Activated CD4-positive, alpha-beta T cell treated with anti-CD3 and anti-CD28 coated beads, Interleukin-2, Interleukin-4, amounts not matched to agents 100 ng/mL and 50 ng/mL, durations not matched to agents 16 hours and 8 hours (primary cell): ENCODE results near the gene FBF1.
"Not testable (repeated sequence)": the region's sequence is repeated elsewhere in the genome, so short reads cannot be mapped to it uniquely, and the experiment has no call there.

Experiments
- DNase-seq: peaks from one replicate; pipeline ENCODE4 v3.0.0-alpha.2; 2020; ENCODE audit warnings: low spot score

FBF1 gene, protein sequence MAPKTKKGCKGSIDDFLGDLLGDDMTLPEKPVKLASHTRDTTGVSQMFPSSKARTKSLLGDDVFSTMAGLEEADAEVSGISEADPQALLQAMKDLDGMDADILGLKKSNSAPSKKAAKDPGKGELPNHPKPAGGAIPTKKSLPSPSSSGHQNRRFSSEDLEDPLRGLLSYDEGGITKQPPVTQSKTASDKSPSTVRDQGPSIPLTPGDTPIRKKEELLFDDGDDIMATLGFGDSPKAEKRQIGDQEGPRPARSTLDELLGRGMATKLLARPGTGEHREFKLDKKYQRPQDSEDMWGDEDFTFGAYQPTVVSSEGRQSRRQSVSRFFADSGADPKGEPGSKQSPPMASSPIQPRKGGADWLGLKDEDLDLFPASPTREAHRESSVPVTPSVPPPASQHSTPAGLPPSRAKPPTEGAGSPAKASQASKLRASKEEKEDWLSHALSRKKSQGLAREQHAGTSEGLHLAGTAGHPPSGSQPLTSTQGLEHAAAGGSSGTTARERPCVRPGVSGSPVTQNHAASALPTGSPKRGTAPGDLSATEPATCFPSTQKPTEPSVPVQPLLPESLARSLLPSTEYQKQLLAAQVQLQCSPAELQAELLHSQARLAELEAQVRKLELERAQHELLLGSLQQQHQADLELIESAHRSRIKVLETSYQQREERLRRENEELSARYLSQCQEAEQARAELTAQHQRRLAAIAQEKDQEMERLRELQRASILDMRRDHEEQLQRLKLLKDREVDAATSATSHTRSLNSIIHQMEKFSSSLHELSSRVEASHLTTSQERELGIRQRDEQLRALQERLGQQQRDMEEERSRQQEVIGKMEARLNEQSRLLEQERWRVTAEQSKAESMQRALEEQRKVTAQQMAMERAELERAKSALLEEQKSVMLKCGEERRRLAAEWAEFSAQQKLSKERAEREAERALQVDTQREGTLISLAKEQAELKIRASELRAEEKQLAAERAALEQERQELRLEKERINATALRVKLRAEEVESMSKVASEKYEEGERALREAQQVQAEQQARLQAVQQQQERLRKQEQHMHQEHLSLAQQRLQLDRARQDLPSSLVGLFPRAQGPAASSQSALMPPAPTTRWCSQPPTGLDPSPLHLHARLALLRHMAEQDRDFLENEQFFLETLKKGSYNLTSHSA

DNA sequence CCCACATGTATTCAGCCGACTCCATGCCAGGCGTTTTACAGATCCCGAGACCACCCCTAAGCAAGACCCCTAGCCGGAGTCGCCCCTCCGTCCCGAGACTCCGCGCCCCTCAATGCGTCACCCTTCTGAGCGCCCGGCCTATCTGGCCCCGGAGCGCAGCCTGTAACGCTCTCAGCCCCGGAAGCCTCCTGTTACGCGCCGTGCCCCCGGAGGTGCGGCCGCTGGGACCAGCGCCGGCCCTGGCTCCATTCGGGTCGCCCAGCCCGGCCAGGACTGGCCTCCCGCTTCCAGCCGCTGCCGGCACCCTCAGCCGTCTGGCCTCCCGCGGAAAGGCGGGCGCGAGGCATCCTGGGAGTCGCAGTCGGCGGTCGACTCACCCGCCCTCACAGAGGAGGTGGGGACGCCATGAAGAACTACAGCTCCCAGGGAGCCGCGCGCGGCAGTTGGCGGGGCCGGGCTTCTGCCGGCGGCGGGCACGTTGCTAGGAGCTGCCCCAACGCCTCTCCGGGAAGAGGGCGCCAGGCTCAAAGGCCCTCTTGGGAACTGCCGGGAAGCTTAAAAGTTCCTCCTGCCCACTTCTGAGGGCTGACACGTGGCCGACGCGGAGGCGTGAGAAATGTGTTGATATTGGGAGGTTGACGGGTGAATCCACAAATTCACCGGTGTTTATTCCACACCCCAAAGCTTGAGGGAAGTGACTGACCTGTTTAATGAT lies at the start of gene FBF1:
Gene FBF1, minus strand, starts transcription at position 316 of the 715 bp plus-strand sequence. CDS start 2,893 bp downstream, outside the sequence.
- DNase-seq: peak; percentile 94

DNA sequence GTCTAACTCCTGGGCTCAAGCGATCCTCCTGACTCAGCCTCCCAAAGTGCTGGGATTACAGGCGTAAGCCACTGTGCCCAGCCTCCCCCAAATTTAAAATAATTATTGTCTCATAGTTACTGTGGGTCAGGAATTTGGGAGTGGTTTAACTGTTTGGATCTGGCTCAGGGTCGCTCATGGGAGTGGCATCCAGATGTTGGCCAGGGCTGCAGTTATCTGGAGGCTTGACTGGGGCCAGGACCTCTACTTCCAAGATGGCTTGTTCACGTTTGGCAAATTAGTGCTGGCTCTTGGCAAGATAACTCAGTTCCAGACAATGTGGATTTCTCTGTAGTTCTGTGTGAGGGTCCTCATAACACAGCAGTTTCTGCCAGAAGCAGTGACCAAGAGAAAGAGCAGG lies 46.2 kb upstream of the FBF1 start:
- DNase-seq: no peak

DNA sequence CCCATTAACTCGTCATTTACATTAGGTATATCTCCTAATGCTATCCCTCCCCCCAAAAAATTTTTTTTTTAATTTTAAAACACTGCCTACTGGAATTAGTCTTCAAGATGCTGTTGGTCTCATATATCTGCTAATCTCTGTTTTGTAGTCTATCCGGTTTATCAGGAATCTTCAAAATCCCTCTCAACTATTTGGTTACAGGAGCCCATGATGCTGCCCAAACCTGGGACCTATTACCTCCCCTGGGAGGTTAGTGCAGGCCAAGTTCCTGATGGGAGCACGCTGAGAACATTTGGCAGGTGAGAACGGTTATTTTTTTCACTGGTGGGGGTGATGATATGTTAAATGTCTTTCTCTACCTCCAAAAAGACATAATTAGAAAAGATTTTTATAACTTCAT lies 45.1 kb upstream of the FBF1 start:
- no peak for DNase-seq

DNA sequence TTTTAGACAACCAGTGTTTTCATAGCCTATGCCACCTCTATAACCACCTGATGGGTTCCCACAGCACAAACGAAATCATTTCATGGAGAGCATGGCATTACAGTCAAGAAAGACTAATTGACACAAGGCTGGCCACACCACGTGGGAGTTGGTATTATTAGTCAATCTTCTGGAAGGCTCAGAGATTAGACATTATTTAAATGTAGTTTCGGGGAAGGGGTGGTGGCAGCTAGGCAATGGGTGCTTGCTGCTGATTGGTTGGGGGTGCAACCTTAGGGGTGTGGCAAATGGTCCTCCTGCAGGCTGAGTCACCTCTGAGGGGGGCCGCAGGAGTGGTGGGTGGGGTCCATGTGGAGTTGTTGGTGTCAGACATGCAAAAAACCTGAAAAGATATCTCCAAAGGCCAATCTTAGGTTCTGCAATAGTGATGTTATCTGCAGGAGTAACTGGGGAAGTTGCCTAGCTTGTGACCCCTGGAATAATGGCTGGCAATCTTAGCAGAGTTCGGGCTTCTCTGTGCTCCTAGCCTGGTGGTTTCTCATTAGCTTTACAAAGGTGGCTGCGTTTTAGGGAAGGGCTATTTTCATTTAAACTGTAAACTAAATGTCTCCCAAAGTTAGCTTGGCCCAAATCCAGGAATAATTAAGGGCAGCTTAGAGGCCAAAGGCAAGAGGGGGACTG lies 42.8 kb upstream of the FBF1 start:
- no peak for DNase-seq

DNA sequence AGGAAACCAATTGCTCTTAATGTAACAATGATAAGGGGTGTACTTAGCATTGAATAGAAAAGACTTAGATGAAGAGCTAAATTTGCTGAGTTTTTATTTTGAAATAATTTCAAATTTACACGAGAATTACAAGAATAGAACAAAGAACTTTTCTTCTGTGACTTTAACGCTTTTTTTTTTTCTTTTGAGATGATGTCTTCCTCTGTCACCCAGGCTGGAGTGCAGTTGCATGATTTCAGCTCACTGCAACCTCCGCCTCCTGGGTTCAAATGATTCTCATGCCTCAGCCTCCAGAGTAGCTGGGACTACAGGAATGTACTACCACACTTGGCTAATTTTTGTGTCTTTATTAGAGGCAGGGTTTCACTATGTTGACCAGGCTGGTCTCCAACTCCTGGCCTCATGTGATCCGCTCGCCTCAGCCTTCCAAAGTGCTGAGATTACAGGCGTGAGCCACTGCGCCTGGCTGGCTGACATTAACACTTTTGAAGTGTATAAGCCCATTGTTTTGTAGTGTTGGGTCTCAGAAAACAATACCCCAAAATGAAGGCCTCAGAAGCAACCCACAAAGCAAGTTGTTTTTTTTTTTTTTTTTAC lies 40.3 kb upstream of the FBF1 start:
- no peak for DNase-seq

DNA sequence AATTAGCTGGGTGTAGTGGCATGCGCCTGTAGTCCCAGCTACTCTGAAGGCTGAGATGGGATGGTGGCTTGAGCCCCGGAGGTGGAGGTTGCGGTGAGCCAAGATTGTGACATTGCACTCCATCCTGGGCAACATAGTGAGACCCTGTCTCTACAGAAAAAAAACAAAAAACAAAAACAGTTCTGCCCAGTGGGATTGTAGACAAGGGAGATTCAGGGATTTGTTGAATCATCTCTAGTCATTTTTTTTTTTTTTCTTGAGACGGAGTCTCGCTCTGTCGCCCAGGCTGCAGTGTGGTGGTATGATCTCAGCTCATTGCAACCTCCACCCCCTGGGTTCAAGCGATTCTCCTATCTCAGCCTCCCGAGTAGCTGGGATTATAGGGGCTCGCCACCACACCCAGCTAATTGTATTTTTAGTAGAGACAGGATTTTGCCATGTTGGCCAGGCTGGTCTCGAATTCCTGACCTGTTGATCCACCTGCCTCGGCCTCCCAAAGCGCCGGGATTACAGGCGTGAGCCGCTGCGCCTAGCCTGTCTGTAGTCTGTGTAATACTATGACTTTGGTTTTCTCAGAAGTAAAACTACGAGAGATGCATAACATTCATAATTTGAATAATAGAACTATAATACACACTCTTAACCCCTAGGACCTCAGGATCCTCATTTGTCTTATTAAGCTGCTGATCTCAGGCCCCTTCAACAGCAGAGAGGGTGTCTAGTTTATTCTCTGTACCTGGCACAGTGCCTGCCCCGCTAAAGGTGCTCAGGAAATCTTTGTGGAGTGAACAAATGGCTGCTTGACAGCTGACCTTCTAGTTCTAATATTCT lies 39.6 kb upstream of the FBF1 start:
- DNase-seq: no peak

DNA sequence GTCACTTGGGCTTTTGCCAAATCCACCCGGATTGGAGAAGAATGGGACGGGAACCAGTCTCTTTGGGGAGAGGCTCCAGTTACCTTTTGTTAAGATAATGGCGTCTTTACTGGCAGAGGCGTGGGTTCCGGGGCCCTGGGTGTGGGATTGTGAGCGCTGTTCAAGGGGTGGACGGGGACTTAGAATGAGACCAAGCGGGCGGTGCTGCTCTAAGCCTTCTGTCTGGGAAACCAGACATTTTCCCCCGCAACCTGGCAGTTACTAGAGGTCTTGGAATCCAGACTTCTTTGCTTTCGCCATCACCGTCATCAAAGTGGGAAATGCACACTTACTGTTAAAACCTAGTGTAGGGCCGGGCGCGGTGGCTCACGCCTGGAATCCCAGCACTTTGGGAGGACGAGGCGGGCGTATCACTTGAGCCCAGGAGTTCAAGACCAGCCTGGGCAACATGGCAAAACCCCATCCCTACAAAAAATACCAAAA lies 38.9 kb upstream of the FBF1 start:
- no peak for DNase-seq

DNA sequence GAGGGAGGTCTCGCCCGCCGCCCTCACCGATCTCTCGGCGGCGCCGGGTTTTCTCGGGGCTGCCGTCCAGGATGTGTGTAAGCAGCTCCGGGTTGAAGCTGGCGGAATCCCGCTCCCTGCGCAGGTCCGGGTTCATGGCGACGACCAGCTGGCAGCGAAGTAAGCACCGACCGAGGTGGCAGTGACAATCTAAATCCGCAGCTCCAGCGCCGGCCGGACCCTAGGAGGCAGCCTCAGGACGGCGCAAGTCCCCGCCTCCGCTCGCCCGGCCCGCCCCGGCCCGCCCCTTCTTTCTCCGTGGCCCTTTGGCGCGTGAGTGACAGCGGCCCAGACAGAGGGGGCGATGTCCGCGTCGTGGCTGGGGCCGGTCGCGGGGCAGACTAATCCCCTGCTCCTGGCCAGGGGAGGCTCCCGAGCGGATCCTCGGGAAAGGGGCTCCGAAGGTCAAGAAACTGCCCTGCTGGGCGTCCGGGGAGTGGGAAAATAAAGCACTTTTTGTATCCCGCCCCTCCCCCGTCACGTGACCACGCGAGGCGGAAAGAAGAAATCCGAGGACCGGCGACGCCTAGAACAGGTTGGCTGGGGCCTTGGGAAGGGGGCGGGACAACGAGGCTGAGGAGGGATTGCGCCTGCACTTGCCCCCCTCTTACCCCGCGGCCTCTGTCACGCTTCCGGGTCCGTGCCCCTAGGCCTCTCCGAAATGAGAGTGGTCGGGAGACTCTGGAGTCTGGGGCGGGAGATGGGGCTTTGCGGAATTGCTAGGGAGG lies 38.3 kb upstream of the FBF1 start, which contains the start of the genes ACOX1 and TEN1:
Gene ACOX1, minus strand, starts transcription at position 229 of the 767 bp plus-strand sequence. Its CDS starts 93 bp downstream, at position 136.
Gene TEN1, plus strand, starts transcription at position 303 of the 767 bp plus-strand sequence. CDS start 6,953 bp downstream, outside the sequence.
- peak; percentile 96 for DNase-seq

DNA sequence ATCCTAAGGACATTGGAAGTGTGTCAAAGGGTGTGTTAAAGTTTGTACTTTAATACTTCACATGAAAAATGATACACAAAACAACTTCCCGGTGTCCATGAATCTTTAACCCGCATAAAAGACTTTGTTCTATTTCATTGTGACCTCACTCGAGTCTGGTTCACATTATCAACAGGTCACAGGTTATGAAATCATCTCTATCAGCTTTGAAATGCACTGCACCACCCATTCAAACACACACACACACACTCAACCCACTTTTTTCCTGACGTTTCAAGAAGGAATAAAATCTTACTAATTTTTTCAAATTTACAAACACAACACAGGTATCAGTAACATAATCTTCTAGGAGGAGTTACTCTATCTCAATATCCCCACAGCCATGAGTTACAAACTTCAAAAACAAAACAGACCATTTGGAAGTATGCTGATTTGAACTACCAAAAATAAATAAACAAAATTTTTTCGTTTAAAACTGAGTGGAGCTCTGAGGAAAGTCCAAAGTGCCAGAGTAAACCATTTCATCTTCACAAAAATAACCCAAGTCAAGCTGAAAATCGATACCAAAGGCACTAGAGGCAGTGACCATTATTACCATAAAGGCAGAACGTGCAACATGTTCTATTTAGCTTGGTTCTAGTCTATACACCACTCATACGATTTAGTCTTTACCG lies 35.5 kb upstream of the FBF1 start:
- no peak for DNase-seq

DNA sequence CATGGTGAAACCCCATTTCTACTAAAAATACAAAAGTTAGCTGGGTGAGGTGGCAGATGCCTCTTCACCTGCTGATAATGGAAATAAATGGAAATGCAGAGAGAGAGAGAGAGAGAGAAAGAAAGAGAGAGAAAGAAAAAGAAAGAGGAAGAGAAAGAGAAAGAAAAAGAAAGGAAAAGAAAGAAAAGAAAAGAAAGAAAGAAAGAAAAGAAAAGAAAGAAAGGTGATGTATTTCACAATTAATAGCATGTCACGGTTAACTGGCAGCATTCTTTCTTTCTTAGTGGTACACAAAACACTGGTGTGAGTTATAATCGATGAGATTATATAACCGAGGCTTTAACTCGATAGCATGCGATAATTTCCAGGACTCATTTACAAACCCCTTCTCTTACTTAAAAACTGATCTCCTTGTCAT lies 34.9 kb upstream of the FBF1 start:
- DNase-seq: no peak

DNA sequence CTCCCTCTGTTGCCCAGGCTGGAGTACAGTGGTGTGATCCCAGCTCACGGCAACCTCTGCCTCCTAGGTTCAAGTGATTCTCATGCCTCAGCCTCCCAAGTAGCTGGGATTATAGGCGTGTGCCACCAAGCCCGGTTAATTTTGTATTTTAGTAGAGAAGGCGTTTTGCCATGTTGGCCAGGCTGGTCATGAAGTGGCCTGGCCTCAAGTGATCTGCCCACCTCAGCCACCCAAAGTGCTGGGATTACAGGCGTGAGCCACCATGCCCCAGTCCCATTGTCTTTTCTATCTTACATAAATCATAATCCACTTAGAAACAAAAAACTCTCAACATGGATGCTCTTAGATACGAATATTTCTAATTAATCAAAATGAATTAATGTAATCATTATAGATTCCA lies 34.3 kb upstream of the FBF1 start:
- not testable (repeated sequence) for DNase-seq

DNA sequence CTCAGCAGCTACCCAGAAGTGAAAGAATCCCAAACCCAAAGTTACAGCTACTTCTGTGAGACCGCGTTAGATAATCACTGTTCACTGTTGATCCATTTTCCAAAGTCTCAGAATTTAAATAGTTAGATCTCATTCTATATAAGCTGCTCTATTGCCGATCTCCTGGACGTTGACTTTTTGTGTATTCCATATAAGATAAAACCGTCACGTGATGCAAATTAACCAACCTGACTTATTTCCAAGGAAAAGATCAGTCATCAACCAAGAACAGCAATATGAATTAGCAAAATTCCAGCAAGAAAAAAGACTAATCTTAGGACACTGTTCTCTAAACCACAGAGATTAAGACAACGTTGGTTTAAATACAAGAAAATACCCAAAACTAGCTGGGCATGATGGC lies 29.8 kb upstream of the FBF1 start:
- no peak for DNase-seq

DNA sequence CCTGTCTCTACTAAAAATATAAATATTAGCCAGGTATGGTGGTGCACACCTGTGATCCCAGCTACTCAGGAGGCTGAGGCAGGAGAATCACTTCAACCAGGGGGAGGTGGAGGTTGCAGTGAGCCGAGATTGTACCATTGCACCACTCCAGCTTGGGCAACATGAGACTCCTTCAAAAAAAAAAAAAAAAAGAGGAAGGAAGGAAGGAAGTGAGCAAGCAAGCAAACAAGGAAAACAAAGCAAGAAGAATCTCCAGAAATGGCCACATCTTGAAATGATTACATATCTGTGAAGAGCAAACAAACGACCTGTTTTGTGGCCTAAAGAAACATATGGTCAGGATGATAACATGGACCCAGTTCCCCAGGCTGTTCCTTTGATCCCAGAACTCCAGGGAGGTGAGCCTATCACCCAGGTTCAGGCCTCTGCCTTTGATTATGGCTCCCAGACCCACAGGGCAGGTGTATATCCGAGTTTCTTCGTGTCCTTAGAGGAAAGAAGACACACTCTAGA lies 29.2 kb upstream of the FBF1 start:
- no peak for DNase-seq

DNA sequence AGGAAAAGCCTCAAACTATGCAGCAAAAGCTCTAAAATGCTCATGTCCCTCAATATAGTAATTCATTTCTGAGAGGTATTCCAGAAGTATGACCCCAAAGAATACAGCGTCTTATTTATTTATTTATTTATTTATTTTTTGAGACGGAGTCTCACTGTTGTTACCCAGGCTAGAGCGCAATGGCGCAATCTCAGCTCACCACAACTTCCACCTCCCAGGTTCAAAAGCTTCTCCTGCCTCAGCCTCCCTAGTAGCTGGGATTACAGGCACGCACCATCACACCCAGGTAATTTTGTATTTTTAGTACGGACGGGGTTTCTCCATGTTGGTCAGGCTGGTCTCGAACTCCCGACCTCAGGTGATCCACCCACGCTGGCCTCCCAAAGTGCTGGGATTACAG lies 28.2 kb upstream of the FBF1 start:
- DNase-seq: not testable (repeated sequence)

DNA sequence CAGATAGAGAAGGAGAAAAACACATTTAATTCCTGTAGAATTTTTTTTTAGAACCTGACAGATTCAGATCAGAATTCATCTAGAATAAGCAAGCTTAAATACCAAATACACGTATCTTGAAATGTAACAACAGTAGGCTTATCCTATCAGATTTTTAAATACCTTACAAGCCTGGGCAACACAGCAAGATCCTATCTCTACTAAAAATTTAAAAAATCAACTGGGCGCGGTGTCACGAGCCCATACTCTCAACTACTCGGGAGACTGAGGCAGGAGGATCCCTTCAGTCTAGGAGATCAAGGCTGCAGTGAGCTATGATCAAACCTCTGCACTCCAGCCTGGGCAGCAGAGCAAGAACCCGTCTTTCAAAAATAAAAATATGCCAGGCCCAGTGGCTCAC lies 24.6 kb upstream of the FBF1 start:
- no peak for DNase-seq

DNA sequence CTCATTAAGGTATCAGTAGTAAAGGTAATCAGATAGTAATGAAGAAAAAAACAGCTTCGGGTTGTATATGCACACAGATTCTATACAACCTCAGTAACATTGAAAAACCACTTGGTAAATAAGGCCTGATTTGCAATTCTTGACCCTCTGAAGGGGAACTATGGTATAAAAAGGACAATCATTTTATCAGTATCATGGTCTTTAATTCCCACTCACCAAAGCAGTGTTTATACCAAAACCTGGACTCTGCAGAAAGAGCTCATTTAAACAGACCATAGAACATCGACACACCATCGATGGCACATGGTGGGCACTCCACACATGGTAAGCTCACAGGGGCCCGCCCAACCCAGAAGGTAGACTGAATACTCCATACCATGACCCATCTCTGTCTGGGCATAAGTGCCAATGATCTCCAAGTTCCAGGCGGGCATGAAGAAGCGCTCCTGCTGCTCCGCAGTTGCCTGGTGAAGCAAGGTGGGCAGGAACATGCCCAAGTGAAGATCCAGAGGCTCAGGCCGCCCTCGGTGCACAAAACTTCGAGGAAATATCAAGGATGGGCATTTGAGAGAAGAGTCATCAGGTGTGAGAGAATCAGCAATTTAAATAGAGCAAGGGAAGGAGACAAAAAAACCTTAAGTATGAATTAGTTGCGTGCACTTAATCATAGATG lies 19.1 kb upstream of the FBF1 start:
- no peak for DNase-seq
